ENCODE results near the gene TIMM8A.

DNA sequence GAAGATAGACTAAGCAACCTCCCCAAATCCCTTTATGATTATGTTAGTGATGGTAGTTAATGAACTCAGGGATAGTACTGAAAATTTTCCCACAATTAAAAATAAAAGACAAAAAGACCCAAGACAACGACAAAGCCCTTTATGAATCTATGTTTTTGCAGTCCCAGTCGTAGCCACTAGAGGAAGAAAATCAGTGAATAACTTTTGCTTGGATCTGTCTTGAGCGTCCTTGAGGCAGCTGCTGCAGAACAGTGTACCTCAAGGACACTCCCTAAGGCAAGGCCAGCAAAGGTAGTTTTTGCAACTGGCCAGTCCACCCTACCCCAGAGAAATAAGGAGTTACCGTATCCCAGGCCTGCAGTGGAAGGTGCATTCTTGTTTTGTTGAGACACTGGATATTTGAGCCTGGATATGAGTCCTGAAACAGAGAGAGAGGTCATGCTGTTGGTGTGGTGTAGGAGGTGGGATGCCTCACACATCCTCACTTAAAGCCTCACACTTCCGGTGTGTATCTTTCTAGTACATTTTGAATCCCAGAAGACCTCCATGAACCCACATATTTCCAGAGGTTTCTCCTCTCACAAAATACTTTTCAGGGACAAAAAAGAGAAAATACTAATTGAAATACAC, 8.7 kb upstream of the TIMM8A start:
- TF ChIP-seq, protein P1, sequence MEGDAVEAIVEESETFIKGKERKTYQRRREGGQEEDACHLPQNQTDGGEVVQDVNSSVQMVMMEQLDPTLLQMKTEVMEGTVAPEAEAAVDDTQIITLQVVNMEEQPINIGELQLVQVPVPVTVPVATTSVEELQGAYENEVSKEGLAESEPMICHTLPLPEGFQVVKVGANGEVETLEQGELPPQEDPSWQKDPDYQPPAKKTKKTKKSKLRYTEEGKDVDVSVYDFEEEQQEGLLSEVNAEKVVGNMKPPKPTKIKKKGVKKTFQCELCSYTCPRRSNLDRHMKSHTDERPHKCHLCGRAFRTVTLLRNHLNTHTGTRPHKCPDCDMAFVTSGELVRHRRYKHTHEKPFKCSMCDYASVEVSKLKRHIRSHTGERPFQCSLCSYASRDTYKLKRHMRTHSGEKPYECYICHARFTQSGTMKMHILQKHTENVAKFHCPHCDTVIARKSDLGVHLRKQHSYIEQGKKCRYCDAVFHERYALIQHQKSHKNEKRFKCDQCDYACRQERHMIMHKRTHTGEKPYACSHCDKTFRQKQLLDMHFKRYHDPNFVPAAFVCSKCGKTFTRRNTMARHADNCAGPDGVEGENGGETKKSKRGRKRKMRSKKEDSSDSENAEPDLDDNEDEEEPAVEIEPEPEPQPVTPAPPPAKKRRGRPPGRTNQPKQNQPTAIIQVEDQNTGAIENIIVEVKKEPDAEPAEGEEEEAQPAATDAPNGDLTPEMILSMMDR (conservative IDR thresholded peaks at IDR 0.05; ENCODE audit: low read depth in 2 of 2): peak in 1 of 2 experiments; percentile 32; a peak in 3 of 4 replicates
- no peak for TF ChIP-seq POLR2AphosphoS5 (IDR thresholded peaks at IDR 0.05; ENCODE audit: low read depth)
- no peak for TF ChIP-seq EZH2 (IDR thresholded peaks at IDR 0.05; ENCODE audit: low read depth, unreplicated experiment)
- TF ChIP-seq CREB1 (CRISPR knock-in tag; IDR thresholded peaks at IDR 0.05; ENCODE audit: low read depth): no peak
- no peak for TF ChIP-seq EZH2phosphoT487 (IDR thresholded peaks at IDR 0.05; ENCODE audit: unreplicated experiment)
- no peak for TF ChIP-seq ZNF114 (CRISPR knock-in tag; IDR thresholded peaks at IDR 0.05)
- TF ChIP-seq, protein P2, sequence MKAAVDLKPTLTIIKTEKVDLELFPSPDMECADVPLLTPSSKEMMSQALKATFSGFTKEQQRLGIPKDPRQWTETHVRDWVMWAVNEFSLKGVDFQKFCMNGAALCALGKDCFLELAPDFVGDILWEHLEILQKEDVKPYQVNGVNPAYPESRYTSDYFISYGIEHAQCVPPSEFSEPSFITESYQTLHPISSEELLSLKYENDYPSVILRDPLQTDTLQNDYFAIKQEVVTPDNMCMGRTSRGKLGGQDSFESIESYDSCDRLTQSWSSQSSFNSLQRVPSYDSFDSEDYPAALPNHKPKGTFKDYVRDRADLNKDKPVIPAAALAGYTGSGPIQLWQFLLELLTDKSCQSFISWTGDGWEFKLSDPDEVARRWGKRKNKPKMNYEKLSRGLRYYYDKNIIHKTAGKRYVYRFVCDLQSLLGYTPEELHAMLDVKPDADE (IDR thresholded peaks at IDR 0.05): no peak
- no peak for TF ChIP-seq ZNF331 (CRISPR knock-in tag; IDR thresholded peaks at IDR 0.05; ENCODE audit: low read depth)
- no peak for TF ChIP-seq JUNB (IDR thresholded peaks at IDR 0.05; ENCODE audit: unreplicated experiment)

All from GM23338 (cell line).